ENCODE measurements around the gene STK4.
"Not testable (repeated sequence)": the region's sequence is repeated elsewhere in the genome, so short reads cannot be mapped to it uniquely, and the experiment has no call there.

The STK4 gene

GRCh38 chr20:44983093-44983674, 16.9 kb downstream of the STK4 start:
- no peak for DNase-seq (ENCODE audit: low read depth, low spot score)

- DNase-seq (ENCODE audit: low read depth, low spot score), result no peak
These were observed 22.4 kb downstream of the STK4 start for GRCh38 chr20:44988631-44989171.

- DNase-seq (ENCODE audit: low read depth, low spot score), result no peak
These were observed 24.1 kb downstream of the STK4 start for GRCh38 chr20:44990425-44990824.

GRCh38 chr20:44990957-44991356, 24.6 kb downstream of the STK4 start:
- DNase-seq (ENCODE audit: low read depth, low spot score), result no peak

DNA sequence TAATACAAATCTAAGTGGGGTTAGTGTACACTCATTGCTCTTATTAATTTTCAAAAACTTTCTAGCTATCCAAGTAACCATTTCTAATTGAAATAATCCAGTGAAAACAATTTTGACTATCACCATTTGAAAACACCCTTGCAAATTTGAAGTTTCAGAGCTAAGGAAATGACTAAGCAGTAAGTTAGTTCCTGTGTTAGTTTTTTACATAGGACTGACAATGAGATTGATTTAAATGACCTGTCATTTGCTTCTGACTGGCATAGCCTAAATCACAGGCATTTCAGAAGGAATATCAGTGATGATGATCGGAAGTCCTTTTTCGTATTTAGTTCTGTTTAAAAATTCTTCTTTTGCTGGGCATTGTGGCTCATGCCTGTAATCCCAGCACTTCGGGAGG, 27.0 kb downstream of the STK4 start:
- no peak for DNase-seq (ENCODE audit: low read depth, low spot score)

- DNase-seq (ENCODE audit: low read depth, low spot score), result no peak
These were observed 30.9 kb downstream of the STK4 start for GRCh38 chr20:44997171-44997570.

DNA sequence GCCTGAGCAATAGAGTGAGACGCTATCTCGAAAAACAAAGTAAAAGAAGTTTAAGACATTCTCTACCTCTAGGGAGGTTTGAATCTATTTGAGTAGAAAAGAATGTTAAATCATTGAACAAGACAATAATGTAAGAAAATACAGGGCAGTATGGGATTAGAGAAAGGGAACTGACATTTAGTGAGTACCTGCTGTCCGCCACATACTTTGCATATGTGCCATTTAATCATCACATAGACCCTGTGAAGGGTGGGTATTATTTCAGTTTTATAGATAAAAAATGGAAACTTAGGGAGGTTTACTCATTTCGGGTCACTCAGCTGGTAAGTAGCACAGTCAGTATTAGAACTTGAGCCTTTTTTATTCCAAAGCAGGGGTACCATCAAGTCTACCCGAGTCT, 31.4 kb downstream of the STK4 start:
- DNase-seq (ENCODE audit: low read depth, low spot score), result no peak

DNA sequence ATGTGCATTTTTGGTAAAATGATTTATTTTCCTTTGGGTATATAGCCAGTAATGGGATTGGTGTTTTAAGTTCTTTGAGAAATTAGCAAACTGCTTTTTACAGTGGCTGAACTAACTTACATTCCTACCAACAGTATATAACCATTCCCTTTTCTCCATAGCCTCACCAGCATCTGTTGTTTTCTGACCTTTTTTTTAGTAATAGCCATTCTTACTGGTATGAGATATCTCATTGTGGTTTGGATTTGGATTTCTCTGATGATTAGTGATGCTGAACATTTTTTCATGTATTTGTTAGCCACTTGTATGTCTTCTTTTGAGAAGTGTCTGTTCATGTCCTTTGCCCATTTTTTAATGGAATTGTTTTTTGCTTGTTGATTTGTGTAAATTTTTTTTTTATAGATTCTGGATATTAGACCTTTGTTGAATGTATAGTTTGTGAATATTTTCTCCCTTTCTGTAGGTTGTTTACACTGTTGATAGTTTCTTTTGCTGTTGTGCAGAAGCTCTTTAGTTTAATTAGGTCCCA, 42.3 kb downstream of the STK4 start:
- no peak for DNase-seq (ENCODE audit: low read depth, low spot score)

- DNase-seq (ENCODE audit: low read depth, low spot score), result no peak
These were observed 44.1 kb downstream of the STK4 start for GRCh38 chr20:45010399-45010828.

- DNase-seq (ENCODE audit: low read depth, low spot score), result peak; percentile 26
These were observed 44.8 kb downstream of the STK4 start for GRCh38 chr20:45011108-45011526.

DNA sequence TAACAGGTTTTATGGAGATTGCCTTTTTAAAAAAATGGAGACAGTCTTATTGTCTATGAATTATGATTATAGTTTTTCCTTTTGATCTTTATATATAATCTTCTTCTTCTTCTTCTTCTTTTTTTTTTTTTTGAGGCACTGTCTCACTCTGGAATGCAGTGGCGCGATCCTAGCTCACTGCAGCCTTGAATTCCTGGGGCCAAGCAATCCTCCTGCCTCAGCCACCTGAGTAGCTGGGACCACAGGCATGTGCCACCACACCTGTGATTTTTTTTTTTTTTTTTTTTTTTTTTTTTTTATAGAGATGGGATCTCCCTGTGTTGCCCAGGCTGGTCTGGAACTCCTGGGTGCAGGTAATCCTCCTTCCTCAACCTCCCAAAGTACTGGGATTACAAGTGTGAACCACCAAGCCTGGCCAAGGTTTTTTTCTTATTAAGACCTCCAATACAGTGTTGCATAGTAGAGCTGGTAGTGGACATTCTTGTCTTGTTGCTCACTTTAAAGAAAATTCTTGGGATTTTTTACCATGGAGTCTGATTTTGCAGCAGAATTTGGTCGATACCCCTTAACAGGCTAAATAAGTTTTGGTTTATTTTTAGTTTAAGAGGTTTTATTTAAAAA, 46.5 kb downstream of the STK4 start:
- DNase-seq (ENCODE audit: low read depth, low spot score), result no peak

DNA sequence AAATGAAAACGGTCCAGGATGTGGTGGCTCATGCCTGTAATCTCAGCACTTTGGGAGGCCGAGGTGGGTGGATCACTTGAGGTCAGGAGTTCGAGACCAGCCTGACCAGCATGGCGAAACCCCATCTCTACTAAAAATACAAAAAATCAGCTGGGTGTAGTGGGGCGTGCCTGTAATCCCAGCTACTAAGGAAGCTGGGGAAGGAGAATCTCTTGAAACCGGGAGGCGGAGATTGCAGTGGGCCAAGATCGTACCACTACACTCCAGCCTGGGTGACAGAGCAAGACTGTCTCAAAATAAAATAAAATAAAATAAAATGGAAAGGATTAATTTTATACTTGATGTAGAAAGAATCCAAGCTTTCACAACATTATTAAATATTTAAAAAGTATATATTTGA, 47.8 kb downstream of the STK4 start:
- DNase-seq (ENCODE audit: low read depth, low spot score), result not testable (repeated sequence)

DNA sequence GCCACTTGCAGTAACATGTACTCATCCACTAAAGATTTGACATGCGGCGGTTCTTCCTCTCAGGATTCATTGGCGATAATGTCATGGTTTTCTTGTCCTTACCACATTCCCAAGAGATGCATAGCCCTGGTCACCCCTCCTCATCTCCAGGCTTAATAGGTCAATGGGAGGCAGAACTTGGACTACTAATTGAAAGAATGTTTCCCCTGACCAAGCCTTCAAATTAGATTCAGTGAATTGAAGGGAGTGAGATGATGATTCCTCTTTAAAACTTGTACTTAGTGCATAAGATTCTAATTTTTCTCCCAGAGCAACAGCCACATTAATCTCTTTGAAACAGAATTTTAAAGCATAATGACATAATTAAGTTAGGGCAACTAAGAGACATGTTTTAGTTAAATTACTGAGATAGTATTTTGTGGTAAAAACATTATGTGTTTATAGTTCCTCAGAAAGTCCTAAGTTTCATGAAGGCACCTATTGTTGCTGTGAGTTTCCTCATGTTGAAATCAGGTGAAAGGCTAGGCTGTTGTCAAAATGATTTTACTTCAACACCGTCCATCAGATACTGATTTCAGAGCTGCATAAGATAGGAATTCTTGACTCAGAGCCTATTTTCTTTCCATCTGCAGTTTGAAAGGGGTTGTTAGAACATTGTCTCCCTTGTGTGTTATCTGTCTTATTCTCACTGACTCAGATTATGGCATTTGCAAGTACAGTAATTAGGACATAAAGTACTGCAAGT, 48.5 kb downstream of the STK4 start:
- no peak for DNase-seq (ENCODE audit: low read depth, low spot score)

DNA sequence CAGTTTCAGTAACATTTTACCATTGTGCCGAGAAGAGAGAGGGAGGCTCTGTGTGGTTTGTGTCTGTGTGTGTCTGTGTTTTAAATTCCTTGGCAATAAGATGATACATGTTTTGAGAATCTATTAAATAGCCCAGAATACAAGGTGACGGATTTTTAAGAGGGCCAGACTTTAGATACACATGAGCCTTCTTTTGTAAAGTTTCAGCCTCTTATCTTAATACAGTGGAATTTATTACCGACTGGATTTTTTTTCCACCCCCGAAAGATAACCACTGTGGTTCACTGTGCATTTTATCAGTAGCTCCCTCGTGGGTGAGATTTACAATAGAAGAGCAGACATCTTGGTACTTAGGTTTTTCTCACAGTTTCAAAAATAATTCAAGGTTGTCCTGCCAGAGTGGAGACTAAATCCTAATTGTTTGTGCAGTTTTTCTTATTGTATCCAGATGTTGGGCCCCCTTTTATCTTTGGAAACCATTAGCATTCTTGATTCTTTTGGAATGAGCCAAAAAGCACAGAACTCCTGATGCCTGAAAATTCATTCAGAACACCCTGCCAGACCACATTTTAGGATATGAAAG, 49.9 kb downstream of the STK4 start:
- no peak for DNase-seq (ENCODE audit: low read depth, low spot score)

DNA sequence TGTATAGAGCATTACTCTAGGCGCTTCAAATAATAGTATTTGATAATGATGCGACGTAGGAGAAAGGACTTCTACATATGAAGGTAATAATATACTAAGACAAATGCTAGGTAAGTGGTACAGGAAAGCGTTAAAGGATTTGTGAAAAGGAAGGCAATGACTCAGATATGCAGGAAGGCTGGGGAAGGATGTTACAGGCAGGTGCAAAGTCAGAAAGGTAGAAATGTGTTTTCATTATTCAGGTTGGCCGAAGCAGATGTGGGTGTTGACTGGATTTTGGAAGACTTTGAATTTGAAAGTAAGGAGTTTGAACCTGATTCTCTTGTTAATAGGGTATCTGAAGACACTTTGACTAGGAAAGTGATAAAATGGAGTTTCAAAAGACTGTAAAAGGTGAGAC, 51.0 kb downstream of the STK4 start:
- DNase-seq (ENCODE audit: low read depth, low spot score), result no peak

GRCh38 chr20:45017857-45018256, 51.5 kb downstream of the STK4 start:
- DNase-seq (ENCODE audit: low read depth, low spot score), result no peak

DNA sequence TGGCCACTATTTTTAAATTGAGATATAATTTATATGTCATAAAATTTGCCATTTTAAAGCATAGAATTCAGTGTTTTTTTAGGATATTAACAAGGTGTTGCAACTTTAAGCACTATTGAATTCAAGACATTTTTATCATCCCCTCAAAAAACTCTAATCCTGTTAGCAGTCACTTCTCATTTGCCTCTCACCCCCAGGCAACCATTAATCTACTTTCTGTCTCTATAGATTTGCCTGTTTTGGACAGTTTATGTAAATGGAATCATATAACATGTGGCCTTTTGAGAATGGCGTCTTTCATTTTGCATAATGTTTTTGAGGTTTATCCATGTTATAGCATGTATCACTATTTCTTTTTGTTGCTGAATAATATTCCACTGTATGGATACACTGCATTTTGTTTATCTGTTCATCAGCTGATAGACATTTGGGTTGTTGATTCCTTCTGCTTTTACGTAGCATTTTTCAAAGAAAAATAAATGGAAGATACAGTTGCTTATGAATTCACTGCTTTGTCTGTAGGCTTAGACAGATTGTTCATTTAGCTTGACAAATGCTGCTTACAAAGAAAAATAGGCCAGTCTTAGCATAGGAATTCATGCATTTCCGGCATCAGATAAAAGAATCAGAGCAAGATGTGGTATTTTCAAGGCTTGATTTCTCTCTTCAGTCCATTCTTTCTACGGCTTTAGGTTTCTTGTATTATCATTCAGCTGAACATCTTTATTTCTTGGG, 52.9 kb downstream of the STK4 start:
- no peak for DNase-seq (ENCODE audit: low read depth, low spot score)

GRCh38 chr20:45019762-45020123, 53.4 kb downstream of the STK4 start:
- no peak for DNase-seq (ENCODE audit: low read depth, low spot score)

DNA sequence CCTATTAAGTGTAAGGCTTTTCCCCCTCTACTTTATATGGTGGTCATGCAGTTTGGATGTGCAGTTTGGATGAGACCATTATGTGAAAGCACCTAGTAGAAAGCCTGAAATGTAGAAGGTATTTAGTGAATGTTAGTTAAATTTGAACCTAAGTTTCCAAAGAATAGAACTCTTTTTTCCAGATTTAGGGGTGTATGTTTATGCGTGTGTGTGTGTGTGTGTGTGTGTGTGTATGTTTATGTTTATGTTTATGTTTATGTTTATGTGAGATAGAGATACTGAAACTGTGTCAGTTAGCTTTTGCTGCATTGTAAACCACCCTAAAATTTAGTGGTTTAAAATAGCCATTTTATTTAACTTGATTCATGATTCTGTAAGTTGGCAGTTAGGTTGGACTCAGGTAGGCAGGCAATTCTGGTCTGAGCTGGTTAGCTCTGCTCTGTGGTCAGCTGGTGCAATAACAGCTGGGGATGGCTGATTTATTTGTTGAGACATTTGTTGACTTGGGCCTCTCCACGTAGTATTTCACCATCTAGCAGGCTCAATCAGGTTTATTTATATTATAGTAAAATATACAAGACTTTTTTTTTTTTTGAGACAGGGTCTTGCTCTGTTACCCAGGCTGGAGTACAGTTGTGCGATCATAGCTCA, 54.0 kb downstream of the STK4 start:
- DNase-seq (ENCODE audit: low read depth, low spot score), result no peak

GRCh38 chr20:45021631-45022030, 55.3 kb downstream of the STK4 start:
- no peak for DNase-seq (ENCODE audit: low read depth, low spot score)

DNA sequence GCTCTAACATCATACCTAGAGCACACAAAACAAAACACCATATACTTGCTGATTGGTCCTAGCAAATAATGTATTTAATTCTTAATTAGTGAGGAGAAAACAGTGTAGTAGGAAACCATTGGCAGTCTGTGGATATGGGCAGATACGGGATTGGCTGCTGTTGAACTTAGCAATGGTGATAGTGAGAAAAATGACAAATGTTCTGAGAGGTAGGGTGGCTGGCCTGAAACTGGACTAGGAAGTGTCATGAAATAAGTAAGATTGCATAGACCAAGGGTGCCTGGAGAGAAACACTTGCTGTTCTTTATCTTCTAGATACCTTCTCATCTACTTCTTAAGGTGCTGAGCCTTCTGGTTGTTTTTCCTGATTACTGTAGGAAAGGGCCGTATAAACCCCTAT, 56.8 kb downstream of the STK4 start:
- not testable (repeated sequence) for DNase-seq (ENCODE audit: low read depth, low spot score)
